Keratinocyte (primary cell): ENCODE results near the gene DHFR. TPM values are rescaled to one million over a fixed set of nuclear protein-coding genes. Genes with fewer than 3 reads are reported as not detected.

Experiments
- DNase-seq: peaks from one replicate; pipeline ENCODE4 v3.0.0-alpha.2; 2011; ENCODE audit warnings: low read depth, missing footprints, low spot score
- FAIRE-seq: peaks from 2 replicates; lab custom pipeline; 2011; peaks lifted over from hg19 to GRCh38; lab: Jason Lieb, UNC
- H2AFZ ChIP-seq: 2 replicates; pipeline ENCODE4 v1.6.0; 2012; ENCODE audit warnings: low read length, control low read depth, inconsistent platforms; ENCODE audit not compliant: control insufficient read depth
- H3K27ac ChIP-seq: 2 replicates; pipeline ENCODE4 v1.5.1; 2011; ENCODE audit warnings: low read length; ENCODE audit not compliant: control insufficient read depth, insufficient read depth
- H3K27me3 ChIP-seq: 3 replicates; pipeline ENCODE4 v1.6.0; 2011; ENCODE audit warnings: low read length; ENCODE audit not compliant: control insufficient read depth, insufficient read depth; ENCODE audit errors: extremely low read depth
- H3K36me3 ChIP-seq, 2 experiments: 2 replicates in 1 of 2; 3 replicates in 1 of 2; pipeline ENCODE4 v1.5.1; 2011; ENCODE audit warnings: low read length in 2 of 2, mild to moderate bottlenecking in 1 of 2; ENCODE audit not compliant: control insufficient read depth in 2 of 2, insufficient read depth in 2 of 2; ENCODE audit errors: extremely low read depth in 1 of 2
- H3K4me1 ChIP-seq: 3 replicates; pipeline ENCODE4 v1.5.1; 2011; ENCODE audit warnings: low read length; ENCODE audit not compliant: control insufficient read depth, insufficient read depth; ENCODE audit errors: extremely low read depth
- H3K4me2 ChIP-seq: 3 replicates; pipeline ENCODE4 v1.6.0; 2011; ENCODE audit warnings: low read depth, low read length; ENCODE audit not compliant: control insufficient read depth, insufficient read depth; ENCODE audit errors: extremely low read depth
- H3K4me3 ChIP-seq, 3 experiments: fragments of 200-600 bp in 1 of 3; sonication (generic) in 1 of 3; 2 replicates in 2 of 3; 3 replicates in 1 of 3; pipeline ENCODE4 v1.5.1; 2011 to 2016; ENCODE audit warnings: low read length in 3 of 3, mild to moderate bottlenecking in 3 of 3, control low read depth in 2 of 3, inconsistent platforms in 1 of 3, low read depth in 1 of 3, mixed read lengths in 1 of 3, mixed run types in 1 of 3, moderate library complexity in 1 of 3; ENCODE audit not compliant: control insufficient read depth in 2 of 3, insufficient read depth in 2 of 3; ENCODE audit errors: extremely low read depth in 1 of 3
- H3K79me2 ChIP-seq: 2 replicates; pipeline ENCODE4 v1.6.0; 2012; ENCODE audit warnings: low read length; ENCODE audit not compliant: control insufficient read depth, insufficient read depth
- H3K9ac ChIP-seq: 3 replicates; pipeline ENCODE4 v1.6.0; 2011; ENCODE audit warnings: low read length; ENCODE audit not compliant: control insufficient read depth, insufficient read depth; ENCODE audit errors: extremely low read depth
- H3K9me1 ChIP-seq: 3 replicates; pipeline ENCODE4 v1.6.0; 2011; ENCODE audit warnings: low read length; ENCODE audit not compliant: control insufficient read depth, insufficient read depth; ENCODE audit errors: extremely low read depth
- H3K9me3 ChIP-seq: 2 replicates; pipeline ENCODE4 v1.5.1; 2012; ENCODE audit warnings: low read depth, low read length; ENCODE audit not compliant: control insufficient read depth
- H4K20me1 ChIP-seq: 3 replicates; pipeline ENCODE4 v1.6.0; 2011; ENCODE audit warnings: low read length; ENCODE audit not compliant: control insufficient read depth, insufficient read depth; ENCODE audit errors: extremely low read depth
- EZH2 ChIP-seq: IDR thresholded peaks from one replicate; pipeline ENCODE4 v1.6.1; 2012; ENCODE audit warnings: inconsistent platforms, mild to moderate bottlenecking, low read length, moderate library complexity
- dilution Hi-C: fragments of 300-500 bp; cut with MboI; formaldehyde crosslinking; loops from one replicate; pipeline ENCODE4 v1.7.0; 2020; ENCODE audit warnings: low sequenced_read_pairs; ENCODE audit not compliant: extremely low pct_ligation_motif_present
- polyA plus RNA-seq, 5 experiments: library from polyadenylated mRNA; depleted of rRNA in 3 of 5; stranded (reverse) in 3 of 5; stranded (forward) in 1 of 5; unstranded in 1 of 5; fragments of >200 nt; gene quantifications; 1 replicate in 1 of 5; 2 replicates in 3 of 5; 3 replicates in 1 of 5; pipeline versions ENCODE4 v1.2.1 to v1.2.3, GENCODE V29; 2011 to 2012; ENCODE audit warnings: missing spikeins in 2 of 5, low read depth in 1 of 5, low replicate concordance in 1 of 5
- TF ChIP-seq, protein P1 (sequence below), 3 experiments: IDR thresholded peaks in 1 of 3; conservative IDR thresholded peaks in 1 of 3; optimal IDR thresholded peaks in 1 of 3; 2 replicates in 2 of 3; 3 replicates in 1 of 3; pipeline versions ENCODE3 to v1.5.1; 2011; ENCODE audit warnings: low read length in 3 of 3, mild to moderate bottlenecking in 3 of 3, moderate library complexity in 2 of 3, control low read depth in 1 of 3, inconsistent platforms in 1 of 3; ENCODE audit not compliant: insufficient read depth in 2 of 3; ENCODE audit errors: extremely low read depth in 1 of 3

The DHFR gene
- polyA plus RNA-seq, 1 donor (not counting 4 experiments of a cell fraction or from before 2014, with no cell fraction given) = 19.7 TPM

- dilution Hi-C loops = no loop called here
- Histone ChIP-seq H3K4me2 (no peak overlapping the region), H3K36me3 (no peaks in the 10 kb centered on the region), H3K4me1 (no peaks in the 10 kb centered on the region), H3K9me1 (no peaks in the 10 kb centered on the region), H3K9ac (no peak overlapping the region), H3K27me3 (no peaks in the 10 kb centered on the region), H4K20me1 (no peaks in the 10 kb centered on the region), H3K27ac (no peak overlapping the region), H3K9me3 (no peaks in the 10 kb centered on the region), H3K79me2 (no peaks in the 10 kb centered on the region), H2AFZ (no peak overlapping the region), H3K4me3 (no peak overlapping the region)
- FAIRE-seq = no peak
- DNase-seq = no peak
- no peak for TF ChIP-seq EZH2
- TF ChIP-seq, protein P1, sequence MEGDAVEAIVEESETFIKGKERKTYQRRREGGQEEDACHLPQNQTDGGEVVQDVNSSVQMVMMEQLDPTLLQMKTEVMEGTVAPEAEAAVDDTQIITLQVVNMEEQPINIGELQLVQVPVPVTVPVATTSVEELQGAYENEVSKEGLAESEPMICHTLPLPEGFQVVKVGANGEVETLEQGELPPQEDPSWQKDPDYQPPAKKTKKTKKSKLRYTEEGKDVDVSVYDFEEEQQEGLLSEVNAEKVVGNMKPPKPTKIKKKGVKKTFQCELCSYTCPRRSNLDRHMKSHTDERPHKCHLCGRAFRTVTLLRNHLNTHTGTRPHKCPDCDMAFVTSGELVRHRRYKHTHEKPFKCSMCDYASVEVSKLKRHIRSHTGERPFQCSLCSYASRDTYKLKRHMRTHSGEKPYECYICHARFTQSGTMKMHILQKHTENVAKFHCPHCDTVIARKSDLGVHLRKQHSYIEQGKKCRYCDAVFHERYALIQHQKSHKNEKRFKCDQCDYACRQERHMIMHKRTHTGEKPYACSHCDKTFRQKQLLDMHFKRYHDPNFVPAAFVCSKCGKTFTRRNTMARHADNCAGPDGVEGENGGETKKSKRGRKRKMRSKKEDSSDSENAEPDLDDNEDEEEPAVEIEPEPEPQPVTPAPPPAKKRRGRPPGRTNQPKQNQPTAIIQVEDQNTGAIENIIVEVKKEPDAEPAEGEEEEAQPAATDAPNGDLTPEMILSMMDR (optimal IDR thresholded peaks at IDR 0.05 in 1 of 3, IDR thresholded peaks at IDR 0.05 in 1 of 3, conservative IDR thresholded peaks at IDR 0.05 in 1 of 3; ENCODE audit: extremely low read depth in 1 of 3, insufficient read depth in 2 of 3, low read length in 3 of 3) = no peak
Measured at GRCh38 chr5:80608731-80609130, 46.1 kb downstream of the DHFR start.

DNA sequence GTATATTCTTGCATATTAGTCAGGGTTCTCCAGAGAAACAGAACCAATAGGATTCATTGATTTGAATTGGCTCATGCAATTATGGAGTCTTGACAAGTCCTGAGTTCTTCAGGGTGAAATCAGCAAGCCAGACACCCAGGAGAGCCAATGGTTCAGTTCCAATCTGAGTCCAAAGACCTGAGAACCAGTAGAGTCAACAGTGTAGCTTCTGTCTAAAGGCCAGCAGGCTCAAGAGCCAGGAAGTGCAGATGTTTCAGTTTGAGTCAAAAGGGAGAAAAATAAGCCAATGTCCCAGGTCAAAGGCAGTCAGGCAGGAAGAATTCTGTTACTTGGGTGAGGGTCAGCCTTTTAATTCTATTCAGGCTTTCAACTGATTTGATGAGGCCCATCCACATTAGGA, 47.0 kb downstream of the DHFR start:
- Histone ChIP-seq H3K9ac (no peak overlapping the region), H3K9me1 (no peaks in the 10 kb centered on the region), H3K4me2 (no peak overlapping the region), H4K20me1 (no peaks in the 10 kb centered on the region), H3K27me3 (no peaks in the 10 kb centered on the region), H3K4me3 (no peak overlapping the region), H3K4me1 (no peaks in the 10 kb centered on the region), H3K9me3 (no peaks in the 10 kb centered on the region), H3K79me2 (no peaks in the 10 kb centered on the region), H3K36me3 (no peaks in the 10 kb centered on the region), H3K27ac (no peak overlapping the region), H2AFZ (no peak overlapping the region)
- TF ChIP-seq EZH2 = no peak
- TF ChIP-seq, protein P1 (optimal IDR thresholded peaks at IDR 0.05 in 1 of 3, IDR thresholded peaks at IDR 0.05 in 1 of 3, conservative IDR thresholded peaks at IDR 0.05 in 1 of 3; ENCODE audit: extremely low read depth in 1 of 3, insufficient read depth in 2 of 3, low read length in 3 of 3) = no peak
- DNase-seq (no peak), FAIRE-seq (no peak)
- dilution Hi-C loops = no loop called here
